Measurements from ENCODE around the gene HSF5.

GRCh38 chr17:58409432-58409831 is 78.8 kb downstream of the HSF5 start:
- TF ChIP-seq PATZ1 (CRISPR knock-in tag; IDR thresholded peaks at IDR 0.05; ENCODE audit: borderline replicate concordance) (no peak), ZNF70 (CRISPR knock-in tag; IDR thresholded peaks at IDR 0.05) (no peak), TOX (CRISPR knock-in tag; IDR thresholded peaks at IDR 0.05; ENCODE audit: borderline replicate concordance) (no peak), ZFP30 (CRISPR knock-in tag; IDR thresholded peaks at IDR 0.05) (no peak), TCF4 (CRISPR knock-in tag; IDR thresholded peaks at IDR 0.05; ENCODE audit: borderline replicate concordance) (no peak), BACH2 (CRISPR knock-in tag; IDR thresholded peaks at IDR 0.05; ENCODE audit: borderline replicate concordance) (no peak), GLIS3 (CRISPR knock-in tag; IDR thresholded peaks at IDR 0.05) (no peak), ARNTL (CRISPR knock-in tag; IDR thresholded peaks at IDR 0.05; ENCODE audit: borderline replicate concordance, low read depth) (no peak), CREB5 (CRISPR knock-in tag; IDR thresholded peaks at IDR 0.05; ENCODE audit: low read depth) (no peak), ISL1 (CRISPR knock-in tag; IDR thresholded peaks at IDR 0.05) (no peak), ESRRG (CRISPR knock-in tag; IDR thresholded peaks at IDR 0.05) (no peak), TSHZ2 (CRISPR knock-in tag; IDR thresholded peaks at IDR 0.05) (no peak)
